ENCODE measurements around the gene CEP170B. TPM values are rescaled to one million over a fixed set of nuclear protein-coding genes. Genes with fewer than 3 reads are reported as not detected.

CEP170B gene
- polyA plus RNA-seq, 4 donors: 3.6 to 21.2 (median 11.1) TPM

- DNase-seq (ENCODE audit: low read depth in 4 of 4, low spot score in 3 of 4): no peak
Observed at GRCh38 chr14:104927901-104928300, 62.8 kb downstream of the CEP170B start.

DNA sequence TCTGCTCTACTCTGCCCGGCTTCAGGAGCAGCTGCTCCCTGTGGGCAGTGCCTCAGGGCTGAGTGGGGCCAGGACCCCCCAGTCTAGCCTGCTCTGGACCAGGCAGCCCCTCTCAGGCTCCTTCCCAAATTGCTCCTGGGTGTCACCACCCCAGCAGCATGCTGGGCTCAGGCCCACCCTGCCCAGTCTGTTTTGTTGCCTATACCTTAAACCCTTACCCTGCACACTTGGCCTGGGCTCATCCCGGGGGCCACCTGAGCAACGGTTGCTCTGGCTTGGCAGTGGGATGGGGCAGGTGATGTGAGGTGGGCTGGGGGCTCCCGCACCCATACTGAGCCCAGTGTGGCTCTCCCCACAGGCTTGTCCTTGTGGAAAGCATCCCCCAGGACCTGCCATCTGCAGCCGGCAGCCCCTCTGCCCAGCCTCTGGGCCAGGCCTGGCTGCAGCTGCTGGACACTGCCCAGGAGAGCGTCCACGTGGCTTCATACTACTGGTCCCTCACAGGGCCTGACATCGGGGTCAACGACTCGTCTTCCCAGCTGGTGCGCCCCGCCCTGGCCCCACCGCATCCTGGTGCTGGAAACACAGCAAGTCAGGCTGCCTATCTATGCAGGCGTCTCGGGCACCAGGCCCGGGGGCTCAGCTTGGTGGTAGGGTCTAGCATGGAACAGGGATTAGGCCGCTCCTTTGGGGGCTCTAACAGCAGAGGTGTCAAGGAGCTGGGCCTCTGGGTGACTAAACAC is 63.5 kb downstream of the CEP170B start:
- DNase-seq (ENCODE audit: low read depth in 4 of 4, low spot score in 3 of 4): no peak

GRCh38 chr14:104929268-104930230 is 64.5 kb downstream of the CEP170B start:
- no peak for DNase-seq (ENCODE audit: low read depth in 4 of 4, low spot score in 3 of 4)

DNA sequence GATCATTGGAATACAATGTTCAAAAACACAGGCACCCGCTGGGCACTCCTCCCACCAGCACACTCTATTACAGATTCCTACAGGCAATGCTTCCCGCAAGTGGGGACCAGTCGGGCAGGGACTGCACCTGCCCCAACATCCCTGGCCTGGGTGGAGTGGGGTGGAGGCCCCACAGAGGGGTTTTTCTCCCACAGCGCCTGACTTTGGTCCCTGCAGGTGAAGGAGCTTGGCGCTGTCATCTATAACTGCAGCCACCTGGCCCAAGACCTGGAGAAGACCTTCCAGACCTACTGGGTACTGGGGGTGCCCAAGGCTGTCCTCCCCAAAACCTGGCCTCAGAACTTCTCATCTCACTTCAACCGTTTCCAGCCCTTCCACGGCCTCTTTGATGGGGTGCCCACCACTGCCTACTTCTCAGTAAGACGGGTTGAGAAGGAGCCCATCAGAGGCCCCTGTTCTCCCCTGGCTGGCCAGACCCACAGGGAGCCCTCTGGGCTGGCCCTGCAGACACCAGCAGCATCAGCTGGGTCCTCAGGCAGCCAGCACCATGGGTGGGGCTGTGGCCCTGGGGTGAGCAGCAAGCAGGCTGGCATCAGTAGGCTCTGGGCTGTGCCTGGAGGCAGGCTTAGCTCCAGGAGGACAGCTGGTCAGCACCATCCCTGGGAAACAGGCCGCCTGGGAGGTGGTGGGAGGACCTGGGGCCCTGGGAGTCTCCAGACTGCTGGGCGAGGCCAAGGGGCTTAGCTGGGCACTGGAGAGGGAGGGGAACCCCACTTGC is 65.6 kb downstream of the CEP170B start:
- DNase-seq (ENCODE audit: low read depth in 4 of 4, low spot score in 3 of 4): no peak

- no peak for DNase-seq (ENCODE audit: low read depth in 4 of 4, low spot score in 3 of 4)
Observed at GRCh38 chr14:104931304-104931770, 66.3 kb downstream of the CEP170B start.

GRCh38 chr14:104931771-104932675 is 67.0 kb downstream of the CEP170B start:
- no peak for DNase-seq (ENCODE audit: low read depth in 4 of 4, low spot score in 3 of 4)

GRCh38 chr14:104932676-104933631 is 67.9 kb downstream of the CEP170B start:
- DNase-seq (ENCODE audit: low read depth in 4 of 4, low spot score in 3 of 4): peak; percentile 44 to 74 (median 70)

DNA sequence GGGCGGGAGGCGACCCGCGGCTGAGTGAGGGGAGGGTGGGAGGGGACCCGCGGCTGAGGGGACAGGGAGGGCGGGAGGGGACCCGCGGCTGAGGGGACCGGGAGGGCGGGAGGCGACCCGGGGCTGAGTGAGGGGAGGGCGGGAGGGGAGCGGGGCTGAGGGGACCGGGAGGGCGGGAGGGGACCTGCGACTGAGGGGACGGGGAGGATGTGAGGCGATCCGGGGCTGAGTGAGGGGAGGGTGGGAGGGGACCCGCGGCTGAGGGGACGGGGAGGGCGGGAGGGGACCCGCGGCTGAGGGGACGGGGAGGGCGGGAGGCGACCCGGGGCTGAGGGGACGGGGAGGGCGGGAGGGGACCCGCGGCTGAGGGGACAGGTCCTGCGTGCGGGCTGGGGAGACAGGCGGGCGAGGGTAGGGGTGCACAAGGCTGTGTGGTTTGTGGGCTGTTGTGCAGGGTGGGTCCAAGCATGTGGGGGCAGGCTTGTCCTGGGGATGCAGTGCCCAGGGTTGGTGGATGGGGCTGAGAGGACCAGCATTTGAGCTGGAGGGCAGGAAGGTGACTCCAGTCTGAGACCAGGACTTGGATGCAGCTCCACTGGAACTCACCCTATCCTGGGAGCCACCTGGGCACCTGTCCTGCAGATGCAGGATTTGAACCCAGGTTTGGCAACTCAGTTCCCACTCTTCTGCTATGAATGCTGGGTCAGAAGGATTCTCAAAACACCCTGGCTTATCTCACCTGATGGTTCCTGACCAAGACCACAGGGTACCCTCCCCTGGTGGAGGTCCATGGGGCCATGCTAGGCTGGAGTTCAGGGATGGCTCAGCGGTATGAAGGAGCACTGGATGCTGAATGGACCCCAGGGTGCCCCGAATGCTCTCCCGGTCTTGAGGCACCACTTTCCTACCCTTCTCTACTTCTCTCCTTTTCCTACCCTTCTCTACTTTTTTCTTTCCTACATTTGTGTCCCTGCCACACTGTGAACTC is 69.0 kb downstream of the CEP170B start:
- no peak for DNase-seq (ENCODE audit: low read depth in 4 of 4, low spot score in 3 of 4)

DNA sequence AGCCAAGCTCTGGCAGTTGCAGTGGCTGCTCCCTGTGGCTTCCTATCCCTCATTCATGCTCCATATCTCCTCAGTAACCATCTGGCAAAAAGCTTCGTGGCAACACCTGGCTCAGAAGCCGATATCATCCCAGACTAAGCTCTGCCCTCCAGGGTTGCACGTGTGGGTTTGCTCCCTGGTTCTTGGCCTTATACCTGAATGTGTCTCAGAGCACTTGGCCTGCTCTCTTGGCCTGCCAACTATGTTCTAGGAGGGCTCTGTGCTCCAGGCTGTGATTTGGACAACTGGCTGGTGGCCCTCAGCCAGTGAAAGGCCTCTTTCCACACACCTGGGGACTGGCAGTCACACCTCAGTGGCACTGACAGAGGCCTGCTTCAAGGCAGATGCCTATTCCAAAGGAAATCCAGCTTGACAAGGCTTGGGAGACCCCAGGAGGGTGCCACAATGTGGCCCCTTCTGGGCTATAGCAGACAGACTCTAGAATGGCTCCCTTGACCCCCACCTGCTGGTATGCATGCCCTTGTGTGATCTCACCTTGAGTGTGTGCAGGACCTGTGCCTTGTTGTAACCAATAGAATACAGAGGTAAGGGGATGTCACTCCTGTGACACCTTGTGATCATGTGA is 70.1 kb downstream of the CEP170B start:
- DNase-seq (ENCODE audit: low read depth in 4 of 4, low spot score in 3 of 4): no peak

DNA sequence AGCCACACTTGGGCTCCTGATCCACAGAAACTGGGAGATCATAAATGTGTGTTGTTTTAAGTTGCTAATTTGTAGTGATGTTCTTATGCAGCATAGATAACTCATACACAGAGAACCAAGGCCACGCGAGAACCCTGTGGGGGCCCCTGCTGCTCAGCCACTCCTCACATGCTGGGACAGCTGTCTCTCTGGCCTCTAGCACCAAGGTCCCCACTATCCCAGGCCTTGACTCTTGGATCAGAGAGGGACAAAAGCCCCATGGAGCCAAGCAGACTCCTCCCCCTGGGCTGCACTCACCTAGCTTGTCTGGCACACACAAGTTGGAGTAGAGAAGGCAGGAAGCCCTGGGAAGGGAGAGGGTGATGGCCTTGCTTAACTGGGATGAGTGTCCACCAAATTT is 70.9 kb downstream of the CEP170B start:
- no peak for DNase-seq (ENCODE audit: low read depth in 4 of 4, low spot score in 3 of 4)

DNA sequence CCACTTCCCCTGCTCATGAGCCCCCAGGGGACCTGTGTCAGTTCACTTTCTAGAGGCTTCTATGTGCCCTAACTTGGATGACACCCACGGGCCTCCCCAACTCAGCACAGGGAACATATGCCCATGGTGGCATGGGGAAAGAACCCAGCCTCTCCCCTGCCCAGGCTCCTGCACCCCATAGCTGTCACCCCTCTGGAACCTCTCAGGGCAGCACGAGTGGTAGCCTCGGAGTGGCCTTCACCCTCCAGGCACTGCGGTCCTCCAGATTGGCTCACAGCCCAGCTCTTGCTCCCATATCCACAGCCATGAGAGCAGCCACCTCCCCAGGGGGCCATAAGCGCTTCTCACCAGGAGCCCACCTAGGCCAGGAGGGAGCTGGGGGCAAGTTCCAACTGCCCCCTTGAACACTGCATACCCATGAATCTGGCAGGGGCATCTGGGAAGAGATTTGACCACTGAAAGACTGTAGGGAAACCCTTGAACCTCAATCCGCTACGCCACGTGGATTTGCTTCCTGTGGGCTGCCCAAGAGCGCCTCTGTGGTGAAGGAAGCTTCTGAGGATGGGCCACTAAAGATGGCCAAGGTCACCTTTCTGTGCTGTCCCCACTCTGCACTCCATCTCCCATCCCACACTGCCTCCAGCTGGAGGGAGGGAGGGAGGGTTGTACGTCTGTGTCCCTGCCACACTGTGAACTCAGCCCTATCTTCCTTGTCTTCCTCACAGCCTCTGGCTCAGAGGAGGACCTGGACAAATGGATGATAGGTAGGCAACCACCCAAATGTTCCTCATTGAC is 71.5 kb downstream of the CEP170B start:
- no peak for DNase-seq (ENCODE audit: low read depth in 4 of 4, low spot score in 3 of 4)

GRCh38 chr14:104937161-104937560 is 72.1 kb downstream of the CEP170B start:
- DNase-seq (ENCODE audit: low read depth in 4 of 4, low spot score in 3 of 4): no peak

- no peak for DNase-seq (ENCODE audit: low read depth in 4 of 4, low spot score in 3 of 4)
Observed at GRCh38 chr14:104937694-104938365, 72.8 kb downstream of the CEP170B start.

DNA sequence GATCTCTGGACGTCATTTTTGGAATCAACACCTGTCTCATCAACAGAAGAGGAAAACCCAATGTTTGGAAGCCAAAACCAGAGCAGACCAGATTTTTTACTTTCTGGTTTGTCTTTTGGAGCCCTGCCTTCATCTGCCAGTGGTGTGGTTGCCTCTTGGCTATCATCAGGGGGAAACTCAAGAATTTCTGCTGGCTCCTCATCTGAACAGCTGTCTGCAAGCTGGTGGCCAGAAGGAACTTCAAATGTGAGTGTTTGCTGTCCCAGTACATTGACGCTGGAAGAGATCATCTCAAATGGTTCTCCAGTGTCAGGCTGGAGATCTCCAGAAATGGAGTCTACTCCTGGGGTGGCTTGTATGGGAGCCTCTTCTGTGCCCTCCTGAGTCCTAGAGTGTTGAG is 73.4 kb downstream of the CEP170B start:
- DNase-seq (ENCODE audit: low read depth in 4 of 4, low spot score in 3 of 4): no peak

DNA sequence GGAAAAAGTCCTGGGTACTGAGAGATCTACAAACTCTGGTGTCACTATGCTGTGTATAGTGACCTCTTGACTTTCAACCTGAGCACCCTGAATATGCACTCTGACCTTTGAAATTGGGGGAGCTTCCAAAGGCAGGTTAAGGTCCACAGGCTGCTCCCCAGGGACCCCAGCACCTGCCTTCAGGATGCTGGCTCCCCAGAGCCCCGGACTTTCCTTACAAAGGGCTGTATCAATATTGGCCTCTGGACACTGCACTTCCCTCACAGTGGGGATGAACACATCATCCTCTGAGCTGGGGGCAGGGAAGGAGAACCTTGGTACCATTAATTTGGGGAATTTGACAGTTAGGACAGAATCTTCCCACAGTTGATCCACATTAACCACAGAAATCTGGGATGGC is 73.9 kb downstream of the CEP170B start:
- no peak for DNase-seq (ENCODE audit: low read depth in 4 of 4, low spot score in 3 of 4)
